Muscle of leg (tissue), 16 donors: ENCODE data around the gene ZNF771. TPM values are rescaled to one million over a fixed set of nuclear protein-coding genes. Genes with fewer than 3 reads are reported as not detected.
A peak's percentile ranks its signal among the peaks of the same experiment; 100 is the strongest.

Experiments
- DNase-seq: peaks from one replicate; pipeline ENCODE4 v3.0.0; 2013
- H3K27ac ChIP-seq: one replicate; pipeline ENCODE4 v1.5.1; 2013; ENCODE audit warnings: mild to moderate bottlenecking, low read length, control low read depth
- H3K27me3 ChIP-seq: one replicate; pipeline ENCODE4 v1.6.1; 2013; ENCODE audit warnings: low read length; ENCODE audit not compliant: control insufficient read depth, insufficient read depth
- H3K36me3 ChIP-seq: one replicate; pipeline ENCODE4 v1.6.1; 2013; ENCODE audit warnings: low read length; ENCODE audit not compliant: control insufficient read depth, insufficient read depth
- H3K4me1 ChIP-seq: one replicate; pipeline ENCODE4 v1.6.1; 2013; ENCODE audit warnings: low read length; ENCODE audit not compliant: control insufficient read depth, insufficient read depth
- H3K4me3 ChIP-seq: one replicate; pipeline ENCODE4 v1.5.1; 2013; ENCODE audit warnings: low read length, control low read depth
- H3K9me3 ChIP-seq: replicated peaks from 2 replicates; pipeline ENCODE4 v1.6.1; 2013; ENCODE audit warnings: low read depth, low read length; ENCODE audit not compliant: control insufficient read depth
- WGBS: methylation state at CpG from one replicate; pipeline ENCODE4 v1.1.5; 2013; ENCODE audit warnings: missing lambda C conversion rate; ENCODE audit not compliant: insufficient coverage; 5-methylcytosine and 5-hydroxymethylcytosine counted together
- long read RNA-seq, 11 donors: transcript quantifications; one replicate each; lab custom pipeline, GENCODE V29; 2026
- polyA plus RNA-seq, 8 donors: library from polyadenylated mRNA; unstranded; fragments of 120-200 nt; gene quantifications; one replicate each; pipeline versions ENCODE4 v1.2.1 to v1.2.3, GENCODE V29; 2013; ENCODE audit warnings: inconsistent platforms in 1 of 8, low replicate concordance in 1 of 8; ENCODE audit not compliant: insufficient read length in 8 of 8, insufficient read depth in 1 of 8
- total RNA-seq: library from RNA; stranded (reverse); fragments of 120-200 nt; gene quantifications from one replicate; pipeline ENCODE4 v1.2.4, GENCODE V29; 2013

The ZNF771 gene
- total RNA-seq: 6.9 TPM
- 1 to 10 TPM; 4.4 to 8.1 (median 7.0) TPM for polyA plus RNA-seq
- long read RNA-seq, donor 1, partial matches to known transcripts: 27 of 31 reads
- long read RNA-seq, donor 1, other reads (novel, unspliced or antisense): 0 of 31 reads
- long read RNA-seq, donor 2, partial matches to known transcripts: 0 of 1 reads
- long read RNA-seq, donor 2, other reads (novel, unspliced or antisense): 0 of 1 reads
- long read RNA-seq, donor 3, transcript ZNF771-201 (3 exons, 2,371 nt): major isoform, 12 of 74 reads
- long read RNA-seq, donor 3, partial matches to known transcripts: 0 of 74 reads
- long read RNA-seq, donor 3, other reads (novel, unspliced or antisense): 62 of 74 reads
- long read RNA-seq, donor 4, partial matches to known transcripts: 0 of 4 reads
- long read RNA-seq, donor 4, other reads (novel, unspliced or antisense): 0 of 4 reads
- long read RNA-seq, donor 5, transcript ZNF771-201 (3 exons, 2,371 nt): major isoform, 23 of 133 reads
- long read RNA-seq, donor 5, partial matches to known transcripts: 12 of 133 reads
- long read RNA-seq, donor 5, other reads (novel, unspliced or antisense): 95 of 133 reads
- long read RNA-seq, donor 6, transcript ZNF771-201 (3 exons, 2,371 nt): major isoform, 14 of 90 reads
- long read RNA-seq, donor 6, partial matches to known transcripts: 76 of 90 reads
- long read RNA-seq, donor 6, other reads (novel, unspliced or antisense): 0 of 90 reads
- long read RNA-seq, donor 7, transcript ZNF771-201 (3 exons, 2,371 nt): major isoform, 10 of 56 reads
- long read RNA-seq, donor 7, partial matches to known transcripts: 8 of 56 reads
- long read RNA-seq, donor 7, other reads (novel, unspliced or antisense): 36 of 56 reads
- long read RNA-seq, donor 8, partial matches to known transcripts: 0 of 4 reads
- long read RNA-seq, donor 8, other reads (novel, unspliced or antisense): 0 of 4 reads
- long read RNA-seq, donor 9, partial matches to known transcripts: 0 of 4 reads
- long read RNA-seq, donor 9, other reads (novel, unspliced or antisense): 0 of 4 reads
- long read RNA-seq, donor 10, partial matches to known transcripts: 0 of 5 reads
- long read RNA-seq, donor 10, other reads (novel, unspliced or antisense): 0 of 5 reads
- long read RNA-seq, donor 11, transcript ZNF771-201 (3 exons, 2,371 nt): major isoform, 5 of 5 reads
- long read RNA-seq, donor 11, partial matches to known transcripts: 0 of 5 reads
- long read RNA-seq, donor 11, other reads (novel, unspliced or antisense): 0 of 5 reads

GRCh38 chr16:30407102-30407803, at the start of gene ZNF771:
Gene ZNF771 (plus strand): TSS chr16:30407606. CDS start chr16:30408054, 448 bp downstream.
- H3K9me3 ChIP-seq: no peaks in the 10 kb centered on the region
- WGBS: under 1% methylated on average over 62 of the region's 65 CpGs
- H3K36me3 ChIP-seq: peaks cover 25% of the 10 kb centered on the region
- H3K4me3 ChIP-seq: peak within 1 kb of the TSS; percentile 72
- H3K4me1 ChIP-seq: peaks cover 21% of the 10 kb centered on the region
- H3K27me3 ChIP-seq: no peaks in the 10 kb centered on the region
- peak; percentile 97 for DNase-seq
- H3K27ac ChIP-seq: peak within 1 kb of the TSS; percentile 89

- Histone ChIP-seq H3K4me1 (peaks cover 32% of the 10 kb centered on the region), H3K36me3 (peaks cover 67% of the 10 kb centered on the region), H3K9me3 (no peaks in the 10 kb centered on the region), H3K27me3 (no peaks in the 10 kb centered on the region), H3K27ac (no peak overlapping the region), H3K4me3 (no peak overlapping the region)
- DNase-seq: no peak
- WGBS: 84% methylated on average over 33 of the region's 37 CpGs
These were observed 49.5 kb upstream of the ZNF771 start for GRCh38 chr16:30357715-30358576.

GRCh38 chr16:30358577-30358936, 48.8 kb upstream of the ZNF771 start:
- Histone ChIP-seq H3K27me3 (no peaks in the 10 kb centered on the region), H3K36me3 (peaks cover 65% of the 10 kb centered on the region), H3K9me3 (no peaks in the 10 kb centered on the region), H3K4me3 (no peak overlapping the region), H3K4me1 (peaks cover 26% of the 10 kb centered on the region), H3K27ac (no peak overlapping the region)
- no peak for DNase-seq
- 94% methylated on average over 4 of the region's 9 CpGs for WGBS

GRCh38 chr16:30358990-30359870, 48.2 kb upstream of the ZNF771 start:
- H3K27ac ChIP-seq: no peak overlapping the region
- H3K4me3 ChIP-seq: no peak overlapping the region
- no peaks in the 10 kb centered on the region for H3K9me3 ChIP-seq
- no peaks in the 10 kb centered on the region for H3K27me3 ChIP-seq
- DNase-seq: no peak
- H3K36me3 ChIP-seq: peaks cover 59% of the 10 kb centered on the region
- peaks cover 19% of the 10 kb centered on the region for H3K4me1 ChIP-seq
- WGBS: 88% methylated on average over 20 of the region's 28 CpGs

GRCh38 chr16:30359871-30360170, 47.6 kb upstream of the ZNF771 start:
- Histone ChIP-seq H3K4me1 (peaks cover 15% of the 10 kb centered on the region), H3K4me3 (no peak overlapping the region), H3K36me3 (peaks cover 64% of the 10 kb centered on the region), H3K9me3 (no peaks in the 10 kb centered on the region), H3K27me3 (no peaks in the 10 kb centered on the region), H3K27ac (no peak overlapping the region)
- DNase-seq: no peak
- WGBS: 67% methylated on average over 4 of the region's 6 CpGs

- Histone ChIP-seq H3K9me3 (no peaks in the 10 kb centered on the region), H3K27ac (no peak overlapping the region), H3K4me1 (peaks cover 7% of the 10 kb centered on the region), H3K4me3 (no peak overlapping the region), H3K27me3 (no peaks in the 10 kb centered on the region), H3K36me3 (peaks cover 73% of the 10 kb centered on the region)
- 85% methylated on average over 3 of the region's 7 CpGs for WGBS
- no peak for DNase-seq
These were observed 46.2 kb upstream of the ZNF771 start for GRCh38 chr16:30361180-30361579.

GRCh38 chr16:30365200-30365599, 42.2 kb upstream of the ZNF771 start:
- Histone ChIP-seq H3K27ac (no peak overlapping the region), H3K36me3 (peaks cover 46% of the 10 kb centered on the region)

GRCh38 chr16:30366511-30366910, 40.9 kb upstream of the ZNF771 start:
- Histone ChIP-seq H3K36me3 (peaks cover 37% of the 10 kb centered on the region), H3K9me3 (no peaks in the 10 kb centered on the region), H3K4me3 (no peak overlapping the region), H3K4me1 (peaks cover 25% of the 10 kb centered on the region), H3K27me3 (no peaks in the 10 kb centered on the region), H3K27ac (no peak overlapping the region)
- 80% methylated on average over 2 of the region's 4 CpGs for WGBS
- no peak for DNase-seq

More at GRCh38 chr16:30365200-30365599, 42.2 kb upstream of the ZNF771 start:
- H3K4me1 ChIP-seq: peaks cover 20% of the 10 kb centered on the region
- no peaks in the 10 kb centered on the region for H3K27me3 ChIP-seq
- no peaks in the 10 kb centered on the region for H3K9me3 ChIP-seq
- 78% methylated on average over 6 of the region's 10 CpGs for WGBS
- no peak overlapping the region for H3K4me3 ChIP-seq
- no peak for DNase-seq
